ENCODE measurements around the gene RAB27A.

GRCh38 chr15:55283379-55284147 is 6.0 kb downstream of the RAB27A start:
- no peak for TF ChIP-seq POLR2A (IDR thresholded peaks at IDR 0.05)
- no peak for TF ChIP-seq CTCF (IDR thresholded peaks at IDR 0.05)
